ENCODE measurements around the gene CACNA2D1.

DNA sequence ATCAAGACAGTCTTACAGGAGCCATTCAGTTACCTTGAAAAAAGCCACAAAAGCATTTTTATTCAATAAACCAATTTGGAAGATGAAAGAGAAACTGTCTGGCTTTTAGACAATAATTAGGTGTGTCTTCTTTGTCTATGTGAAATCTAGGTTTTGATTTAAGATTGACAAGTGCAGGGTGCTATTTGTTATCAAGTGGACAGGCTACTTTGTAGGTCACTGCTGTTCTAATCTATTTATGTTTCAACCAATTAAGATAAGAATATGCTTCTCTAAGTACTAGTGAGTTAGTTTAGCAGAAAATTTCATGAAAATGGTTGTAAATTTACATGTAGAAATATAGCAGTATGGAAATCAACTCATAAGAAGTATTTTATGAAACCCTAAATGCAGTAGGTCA lies 177.5 kb downstream of the CACNA2D1 start:
- TF ChIP-seq, protein P1, sequence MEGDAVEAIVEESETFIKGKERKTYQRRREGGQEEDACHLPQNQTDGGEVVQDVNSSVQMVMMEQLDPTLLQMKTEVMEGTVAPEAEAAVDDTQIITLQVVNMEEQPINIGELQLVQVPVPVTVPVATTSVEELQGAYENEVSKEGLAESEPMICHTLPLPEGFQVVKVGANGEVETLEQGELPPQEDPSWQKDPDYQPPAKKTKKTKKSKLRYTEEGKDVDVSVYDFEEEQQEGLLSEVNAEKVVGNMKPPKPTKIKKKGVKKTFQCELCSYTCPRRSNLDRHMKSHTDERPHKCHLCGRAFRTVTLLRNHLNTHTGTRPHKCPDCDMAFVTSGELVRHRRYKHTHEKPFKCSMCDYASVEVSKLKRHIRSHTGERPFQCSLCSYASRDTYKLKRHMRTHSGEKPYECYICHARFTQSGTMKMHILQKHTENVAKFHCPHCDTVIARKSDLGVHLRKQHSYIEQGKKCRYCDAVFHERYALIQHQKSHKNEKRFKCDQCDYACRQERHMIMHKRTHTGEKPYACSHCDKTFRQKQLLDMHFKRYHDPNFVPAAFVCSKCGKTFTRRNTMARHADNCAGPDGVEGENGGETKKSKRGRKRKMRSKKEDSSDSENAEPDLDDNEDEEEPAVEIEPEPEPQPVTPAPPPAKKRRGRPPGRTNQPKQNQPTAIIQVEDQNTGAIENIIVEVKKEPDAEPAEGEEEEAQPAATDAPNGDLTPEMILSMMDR (IDR thresholded peaks at IDR 0.05) = no peak
- TF ChIP-seq EP300 (IDR thresholded peaks at IDR 0.05) (no peak), POLR2A (IDR thresholded peaks at IDR 0.05) (no peak)
